ENCODE data around the gene ARSH. TPM values are rescaled to one million over a fixed set of nuclear protein-coding genes. Genes with fewer than 3 reads are reported as not detected.

Gene ARSH
- not detected in 2 replicates for polyA plus RNA-seq
- polyA minus RNA-seq: not detected in 2 replicates

DNA sequence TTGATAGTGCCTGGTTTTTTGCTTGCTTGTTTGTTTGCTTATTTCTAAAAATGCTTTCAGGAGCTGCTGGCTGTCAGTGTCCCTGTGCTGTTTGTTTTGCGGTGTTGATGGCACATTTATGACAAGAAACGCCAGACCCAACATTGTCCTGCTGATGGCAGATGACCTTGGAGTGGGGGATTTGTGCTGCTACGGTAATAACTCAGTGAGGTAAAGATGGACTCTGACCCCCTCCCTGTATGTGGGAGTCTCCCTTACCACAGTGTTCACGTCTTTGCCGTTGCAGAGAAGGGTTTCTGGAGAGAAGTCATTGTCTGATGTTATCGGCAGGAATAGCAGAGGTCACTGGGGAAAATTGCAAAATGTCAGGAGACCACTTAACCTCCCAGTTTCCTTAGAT is at the start of gene ARSH:
TSS of gene ARSH (plus strand) at position 52 of the 400 bp plus-strand sequence. CDS start at position 119, 67 bp downstream.
- H3K9me2 ChIP-seq (ENCODE audit: insufficient read depth, low read length): no peaks in the 10 kb centered on the region
- H2AFZ ChIP-seq (ENCODE audit: low read depth, low read length): no peak within 1 kb of the TSS
- no peaks in the 10 kb centered on the region for H3F3A ChIP-seq (ENCODE audit: insufficient read depth, low read length, poor library complexity, severe bottlenecking)
- no peak within 1 kb of the TSS for H3K4me3 ChIP-seq (ENCODE audit: low read length)
- H3K27ac ChIP-seq (ENCODE audit: low read length): no peak within 1 kb of the TSS
- TF ChIP-seq, protein P1, sequence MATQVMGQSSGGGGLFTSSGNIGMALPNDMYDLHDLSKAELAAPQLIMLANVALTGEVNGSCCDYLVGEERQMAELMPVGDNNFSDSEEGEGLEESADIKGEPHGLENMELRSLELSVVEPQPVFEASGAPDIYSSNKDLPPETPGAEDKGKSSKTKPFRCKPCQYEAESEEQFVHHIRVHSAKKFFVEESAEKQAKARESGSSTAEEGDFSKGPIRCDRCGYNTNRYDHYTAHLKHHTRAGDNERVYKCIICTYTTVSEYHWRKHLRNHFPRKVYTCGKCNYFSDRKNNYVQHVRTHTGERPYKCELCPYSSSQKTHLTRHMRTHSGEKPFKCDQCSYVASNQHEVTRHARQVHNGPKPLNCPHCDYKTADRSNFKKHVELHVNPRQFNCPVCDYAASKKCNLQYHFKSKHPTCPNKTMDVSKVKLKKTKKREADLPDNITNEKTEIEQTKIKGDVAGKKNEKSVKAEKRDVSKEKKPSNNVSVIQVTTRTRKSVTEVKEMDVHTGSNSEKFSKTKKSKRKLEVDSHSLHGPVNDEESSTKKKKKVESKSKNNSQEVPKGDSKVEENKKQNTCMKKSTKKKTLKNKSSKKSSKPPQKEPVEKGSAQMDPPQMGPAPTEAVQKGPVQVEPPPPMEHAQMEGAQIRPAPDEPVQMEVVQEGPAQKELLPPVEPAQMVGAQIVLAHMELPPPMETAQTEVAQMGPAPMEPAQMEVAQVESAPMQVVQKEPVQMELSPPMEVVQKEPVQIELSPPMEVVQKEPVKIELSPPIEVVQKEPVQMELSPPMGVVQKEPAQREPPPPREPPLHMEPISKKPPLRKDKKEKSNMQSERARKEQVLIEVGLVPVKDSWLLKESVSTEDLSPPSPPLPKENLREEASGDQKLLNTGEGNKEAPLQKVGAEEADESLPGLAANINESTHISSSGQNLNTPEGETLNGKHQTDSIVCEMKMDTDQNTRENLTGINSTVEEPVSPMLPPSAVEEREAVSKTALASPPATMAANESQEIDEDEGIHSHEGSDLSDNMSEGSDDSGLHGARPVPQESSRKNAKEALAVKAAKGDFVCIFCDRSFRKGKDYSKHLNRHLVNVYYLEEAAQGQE (IDR thresholded peaks at IDR 0.05; ENCODE audit: borderline replicate concordance): no peak
- TF ChIP-seq SMC3 (conservative IDR thresholded peaks at IDR 0.05; ENCODE audit: poor library complexity) (no peak), RAD21 (conservative IDR thresholded peaks at IDR 0.05) (no peak), POLR2AphosphoS5 (IDR thresholded peaks at IDR 0.05) (no peak), EZH2 (IDR thresholded peaks at IDR 0.05; ENCODE audit: borderline replicate concordance, insufficient read depth, low read length, poor library complexity, severe bottlenecking) (no peak), MXI1 (conservative IDR thresholded peaks at IDR 0.05; ENCODE audit: poor library complexity, severe bottlenecking) (no peak), EP300 (conservative IDR thresholded peaks at IDR 0.05; ENCODE audit: poor library complexity, severe bottlenecking) (no peak), TAF1 (IDR thresholded peaks at IDR 0.05; ENCODE audit: low read depth) (no peak)
- TF ChIP-seq, protein P2, sequence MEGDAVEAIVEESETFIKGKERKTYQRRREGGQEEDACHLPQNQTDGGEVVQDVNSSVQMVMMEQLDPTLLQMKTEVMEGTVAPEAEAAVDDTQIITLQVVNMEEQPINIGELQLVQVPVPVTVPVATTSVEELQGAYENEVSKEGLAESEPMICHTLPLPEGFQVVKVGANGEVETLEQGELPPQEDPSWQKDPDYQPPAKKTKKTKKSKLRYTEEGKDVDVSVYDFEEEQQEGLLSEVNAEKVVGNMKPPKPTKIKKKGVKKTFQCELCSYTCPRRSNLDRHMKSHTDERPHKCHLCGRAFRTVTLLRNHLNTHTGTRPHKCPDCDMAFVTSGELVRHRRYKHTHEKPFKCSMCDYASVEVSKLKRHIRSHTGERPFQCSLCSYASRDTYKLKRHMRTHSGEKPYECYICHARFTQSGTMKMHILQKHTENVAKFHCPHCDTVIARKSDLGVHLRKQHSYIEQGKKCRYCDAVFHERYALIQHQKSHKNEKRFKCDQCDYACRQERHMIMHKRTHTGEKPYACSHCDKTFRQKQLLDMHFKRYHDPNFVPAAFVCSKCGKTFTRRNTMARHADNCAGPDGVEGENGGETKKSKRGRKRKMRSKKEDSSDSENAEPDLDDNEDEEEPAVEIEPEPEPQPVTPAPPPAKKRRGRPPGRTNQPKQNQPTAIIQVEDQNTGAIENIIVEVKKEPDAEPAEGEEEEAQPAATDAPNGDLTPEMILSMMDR (IDR thresholded peaks at IDR 0.05; ENCODE audit: poor library complexity, severe bottlenecking): no peak
- H3K79me2 ChIP-seq (replicated peaks; ENCODE audit: insufficient read depth, low read length): no peaks in the 10 kb centered on the region
- H3K9me3 ChIP-seq (ENCODE audit: low read length): no peaks in the 10 kb centered on the region
- H3K27me3 ChIP-seq (ENCODE audit: insufficient read depth, low read depth, low read length): no peaks in the 10 kb centered on the region
- no peaks in the 10 kb centered on the region for H3K36me3 ChIP-seq (ENCODE audit: insufficient read depth, low read length)
- no peaks in the 10 kb centered on the region for H4K20me1 ChIP-seq (ENCODE audit: insufficient read depth)
- no peak within 1 kb of the TSS for H3K9ac ChIP-seq (ENCODE audit: low read length)
- no peak within 1 kb of the TSS for H3K4me2 ChIP-seq (ENCODE audit: low read length)

GRCh38 chrX:2958199-2958598 is 48.1 kb upstream of the ARSH start:
- no peaks in the 10 kb centered on the region for H3K36me3 ChIP-seq (ENCODE audit: insufficient read depth, low read length)
- H3K9ac ChIP-seq (ENCODE audit: low read length): no peak overlapping the region

More at GRCh38 chrX:2958199-2958598, 48.1 kb upstream of the ARSH start:
- H3K4me3 ChIP-seq (ENCODE audit: low read length): no peak overlapping the region
- H3K79me2 ChIP-seq (replicated peaks; ENCODE audit: insufficient read depth, low read length): no peaks in the 10 kb centered on the region
- H3K9me3 ChIP-seq (ENCODE audit: low read length): no peaks in the 10 kb centered on the region
- no peak overlapping the region for H3K4me2 ChIP-seq (ENCODE audit: low read length)
- H4K20me1 ChIP-seq (ENCODE audit: insufficient read depth): no peaks in the 10 kb centered on the region
- no peaks in the 10 kb centered on the region for H3K27me3 ChIP-seq (ENCODE audit: insufficient read depth, low read depth, low read length)
- no peak overlapping the region for H3K27ac ChIP-seq (ENCODE audit: low read length)
- H3K9me2 ChIP-seq (ENCODE audit: insufficient read depth, low read length): no peaks in the 10 kb centered on the region
- no peak for TF ChIP-seq EZH2 (IDR thresholded peaks at IDR 0.05; ENCODE audit: borderline replicate concordance, insufficient read depth, low read length, poor library complexity, severe bottlenecking)
- TF ChIP-seq MXI1 (conservative IDR thresholded peaks at IDR 0.05; ENCODE audit: poor library complexity, severe bottlenecking): no peak
- TF ChIP-seq RAD21 (conservative IDR thresholded peaks at IDR 0.05): no peak
- TF ChIP-seq EP300 (conservative IDR thresholded peaks at IDR 0.05; ENCODE audit: poor library complexity, severe bottlenecking): no peak
- no peak for TF ChIP-seq SMC3 (conservative IDR thresholded peaks at IDR 0.05; ENCODE audit: poor library complexity)
- TF ChIP-seq, protein P1 (IDR thresholded peaks at IDR 0.05; ENCODE audit: borderline replicate concordance): no peak
- TF ChIP-seq TAF1 (IDR thresholded peaks at IDR 0.05; ENCODE audit: low read depth): no peak
- TF ChIP-seq, protein P2 (IDR thresholded peaks at IDR 0.05; ENCODE audit: poor library complexity, severe bottlenecking): no peak
- TF ChIP-seq POLR2AphosphoS5 (IDR thresholded peaks at IDR 0.05): no peak
- no peaks in the 10 kb centered on the region for H3F3A ChIP-seq (ENCODE audit: insufficient read depth, low read length, poor library complexity, severe bottlenecking)
- no peak overlapping the region for H2AFZ ChIP-seq (ENCODE audit: low read depth, low read length)
